Parathyroid adenoma (tissue), 2 donors: ENCODE results near the gene FAM76A.

Experiments used
- H2AFZ ChIP-seq: fragments of 300-600 bp; sonication (generic); one replicate; pipeline ENCODE4 v1.7.0; 2017; ENCODE audit warnings: antibody characterized with exemption, mild to moderate bottlenecking
- H3K27ac ChIP-seq: fragments of 300-600 bp; sonication (generic); one replicate; pipeline ENCODE4 v1.7.0; 2017
- H3K27me3 ChIP-seq: fragments of 300-600 bp; sonication (generic); one replicate; pipeline ENCODE4 v1.7.0; 2017; ENCODE audit warnings: low read length; ENCODE audit not compliant: control insufficient read depth, insufficient read depth
- H3K36me3 ChIP-seq: fragments of 300-600 bp; sonication (generic); one replicate; pipeline ENCODE4 v1.7.0; 2017; ENCODE audit warnings: low read length; ENCODE audit not compliant: control insufficient read depth, insufficient read depth
- H3K4me1 ChIP-seq: fragments of 300-600 bp; sonication (generic); one replicate; pipeline ENCODE4 v1.7.0; 2017; ENCODE audit warnings: control low read depth
- H3K4me2 ChIP-seq: fragments of 300-600 bp; sonication (generic); one replicate; pipeline ENCODE4 v1.7.0; 2017; ENCODE audit warnings: low read length
- H3K4me3 ChIP-seq: fragments of 300-600 bp; sonication (generic); one replicate; pipeline ENCODE4 v1.7.0; 2017; ENCODE audit warnings: low read depth, low read length
- H3K79me2 ChIP-seq: fragments of 300-600 bp; sonication (generic); one replicate; pipeline ENCODE4 v1.7.0; 2017; ENCODE audit warnings: control low read depth
- H3K9ac ChIP-seq: fragments of 300-600 bp; sonication (generic); one replicate; pipeline ENCODE4 v1.7.0; 2017; ENCODE audit warnings: mild to moderate bottlenecking
- H3K9me3 ChIP-seq: fragments of 300-600 bp; sonication (generic); one replicate; pipeline ENCODE4 v1.7.0; 2017; ENCODE audit warnings: low read length; ENCODE audit not compliant: control insufficient read depth
- CTCF ChIP-seq: fragments of 300-600 bp; sonication (generic); IDR thresholded peaks from one replicate; pipeline ENCODE4 v1.7.0; 2017; ENCODE audit warnings: antibody characterized with exemption, mild to moderate bottlenecking
- donor health status: primary hyperparathyroidism.

FAM76A gene

GRCh38 chr1:27719286-27720251 lies 6.2 kb upstream of the FAM76A start:
- no peaks in the 10 kb centered on the region for H3K9me3 ChIP-seq
- no peaks in the 10 kb centered on the region for H3K36me3 ChIP-seq
- no peak overlapping the region for H3K27ac ChIP-seq
- H3K9ac ChIP-seq, result no peak overlapping the region
- no peaks in the 10 kb centered on the region for H3K27me3 ChIP-seq
- no peak overlapping the region for H3K4me2 ChIP-seq
- peak; percentile 18 for TF ChIP-seq CTCF
- no peak overlapping the region for H3K4me3 ChIP-seq
- peak overlapping the region; percentile 38 for H2AFZ ChIP-seq
- no peaks in the 10 kb centered on the region for H3K79me2 ChIP-seq
- H3K4me1 ChIP-seq, result no peaks in the 10 kb centered on the region

DNA sequence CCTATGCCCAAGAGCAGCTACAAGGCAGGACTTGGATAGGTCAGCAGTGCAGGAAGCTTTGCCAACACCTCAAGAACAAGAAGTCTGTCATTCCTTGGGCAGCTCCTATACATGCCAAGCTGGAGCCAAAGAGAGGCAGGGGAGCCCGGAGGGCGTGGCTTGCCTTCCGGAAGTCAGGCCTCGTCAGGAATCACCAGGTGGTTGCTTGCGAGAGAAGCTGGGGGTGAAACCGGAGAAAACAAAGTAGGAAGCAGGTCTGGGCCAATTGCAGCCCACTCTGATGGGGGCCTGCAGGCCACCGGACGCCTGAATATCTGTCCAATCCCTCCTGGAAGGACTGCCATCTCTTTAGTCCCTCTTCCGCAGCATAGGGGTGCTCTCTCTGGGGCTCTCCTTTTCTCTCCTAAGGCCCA lies 794 bp upstream of the FAM76A start:
- no peaks in the 10 kb centered on the region for H3K36me3 ChIP-seq
- H3K4me3 ChIP-seq, result peak overlapping the region; percentile 28
- peak overlapping the region; percentile 69 for H3K4me2 ChIP-seq
- no peaks in the 10 kb centered on the region for H3K79me2 ChIP-seq
- no peaks in the 10 kb centered on the region for H3K27me3 ChIP-seq
- TF ChIP-seq CTCF, result no peak
- no peak overlapping the region for H3K9ac ChIP-seq
- H3K27ac ChIP-seq, result peak overlapping the region; percentile 87
- no peaks in the 10 kb centered on the region for H3K9me3 ChIP-seq
- H2AFZ ChIP-seq, result peak overlapping the region; percentile 92
- H3K4me1 ChIP-seq, result no peaks in the 10 kb centered on the region

GRCh38 chr1:27726173-27727044 lies 648 bp downstream of the FAM76A start:
- Histone ChIP-seq H3K36me3 (no peaks in the 10 kb centered on the region), H3K27ac (peak overlapping the region; percentile 63), H3K4me3 (peak overlapping the region; percentile 91), H3K9ac (peak overlapping the region; percentile 72), H3K27me3 (no peaks in the 10 kb centered on the region), H3K4me2 (peak overlapping the region; percentile 96), H3K9me3 (no peaks in the 10 kb centered on the region), H3K79me2 (no peaks in the 10 kb centered on the region), H3K4me1 (no peaks in the 10 kb centered on the region), H2AFZ (peak overlapping the region; percentile 91)
- no peak for TF ChIP-seq CTCF

- H3K4me2 ChIP-seq, result peak overlapping the region; percentile 12
- H3K79me2 ChIP-seq, result no peaks in the 10 kb centered on the region
- H3K9me3 ChIP-seq, result no peaks in the 10 kb centered on the region
- no peaks in the 10 kb centered on the region for H3K27me3 ChIP-seq
- no peak overlapping the region for H3K27ac ChIP-seq
- no peaks in the 10 kb centered on the region for H3K36me3 ChIP-seq
- H3K4me3 ChIP-seq, result no peak overlapping the region
- H3K4me1 ChIP-seq, result no peaks in the 10 kb centered on the region
- H2AFZ ChIP-seq, result no peak overlapping the region
- no peak for TF ChIP-seq CTCF
- no peak overlapping the region for H3K9ac ChIP-seq
Observed at GRCh38 chr1:27727126-27727525, 1.4 kb downstream of the FAM76A start.
